Measurements from ENCODE around the gene SDF4.

DNA sequence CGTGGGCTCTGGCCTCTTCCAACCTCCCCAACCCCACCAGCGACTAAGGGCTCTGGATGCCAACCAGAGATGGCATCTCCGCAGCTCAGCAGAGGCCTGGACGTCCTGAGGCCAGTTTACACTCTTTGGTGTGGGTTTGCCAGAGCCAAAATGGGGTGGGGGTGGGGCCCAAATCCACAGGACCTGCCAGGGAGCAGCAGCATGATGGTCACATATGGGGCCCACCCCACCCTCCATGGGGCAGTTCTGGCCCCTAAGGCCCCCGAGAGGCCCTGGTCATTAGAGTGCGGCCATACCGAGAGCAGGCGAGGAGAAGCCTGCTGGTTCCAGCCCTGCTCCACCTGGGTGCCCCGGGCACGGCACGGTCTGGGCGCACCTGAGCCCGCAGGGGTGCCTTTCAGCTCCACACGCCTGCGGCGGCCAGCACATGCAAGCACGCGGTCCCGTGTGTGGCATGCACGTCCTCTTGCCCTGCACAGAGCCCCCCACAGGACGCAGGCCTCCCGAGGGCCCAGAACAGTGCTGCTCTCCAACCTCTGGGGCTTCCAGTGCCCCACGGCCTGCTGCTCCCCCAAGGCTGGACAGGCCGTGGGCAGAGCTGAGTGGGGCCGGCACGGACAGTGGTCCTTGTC, 9.9 kb upstream of the SDF4 start:
- no peak for TF ChIP-seq POLR2A (IDR thresholded peaks at IDR 0.05; ENCODE audit: low read depth, low read length)
- TF ChIP-seq SMC3 (IDR thresholded peaks at IDR 0.05; ENCODE audit: low read depth, low read length): no peak
- TF ChIP-seq, protein P1, sequence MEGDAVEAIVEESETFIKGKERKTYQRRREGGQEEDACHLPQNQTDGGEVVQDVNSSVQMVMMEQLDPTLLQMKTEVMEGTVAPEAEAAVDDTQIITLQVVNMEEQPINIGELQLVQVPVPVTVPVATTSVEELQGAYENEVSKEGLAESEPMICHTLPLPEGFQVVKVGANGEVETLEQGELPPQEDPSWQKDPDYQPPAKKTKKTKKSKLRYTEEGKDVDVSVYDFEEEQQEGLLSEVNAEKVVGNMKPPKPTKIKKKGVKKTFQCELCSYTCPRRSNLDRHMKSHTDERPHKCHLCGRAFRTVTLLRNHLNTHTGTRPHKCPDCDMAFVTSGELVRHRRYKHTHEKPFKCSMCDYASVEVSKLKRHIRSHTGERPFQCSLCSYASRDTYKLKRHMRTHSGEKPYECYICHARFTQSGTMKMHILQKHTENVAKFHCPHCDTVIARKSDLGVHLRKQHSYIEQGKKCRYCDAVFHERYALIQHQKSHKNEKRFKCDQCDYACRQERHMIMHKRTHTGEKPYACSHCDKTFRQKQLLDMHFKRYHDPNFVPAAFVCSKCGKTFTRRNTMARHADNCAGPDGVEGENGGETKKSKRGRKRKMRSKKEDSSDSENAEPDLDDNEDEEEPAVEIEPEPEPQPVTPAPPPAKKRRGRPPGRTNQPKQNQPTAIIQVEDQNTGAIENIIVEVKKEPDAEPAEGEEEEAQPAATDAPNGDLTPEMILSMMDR (conservative IDR thresholded peaks at IDR 0.05; ENCODE audit: low read depth, low read length): no peak
- no peak for TF ChIP-seq MAFK (IDR thresholded peaks at IDR 0.05; ENCODE audit: low read depth, low read length)
- TF ChIP-seq FOS (IDR thresholded peaks at IDR 0.05; ENCODE audit: low read depth, low read length): no peak
- TF ChIP-seq MXI1 (IDR thresholded peaks at IDR 0.05; ENCODE audit: borderline replicate concordance, low read depth, low read length): no peak
- TF ChIP-seq RAD21 (IDR thresholded peaks at IDR 0.05; ENCODE audit: low read length): no peak

Measured in IMR-90 (cell line).